Measurements from ENCODE around the gene MCF2L. TPM values are rescaled to one million over a fixed set of nuclear protein-coding genes. Genes with fewer than 3 reads are reported as not detected.

Gene MCF2L
- total RNA-seq, 1 experiment from 2014 or later = not detected

- H3K9ac ChIP-seq (ENCODE audit: low read length) = no peak overlapping the region
- H4K20me1 ChIP-seq (ENCODE audit: insufficient read depth, low read depth, low read length) = no peaks in the 10 kb centered on the region
- no peak for DNase-seq
- H3K4me2 ChIP-seq (ENCODE audit: low read depth, low read length, poor library complexity, severe bottlenecking) = no peak overlapping the region
- H3K27me3 ChIP-seq (ENCODE audit: low read length) = no peaks in the 10 kb centered on the region
- H3K9me3 ChIP-seq (ENCODE audit: low read length) = no peaks in the 10 kb centered on the region
- no peaks in the 10 kb centered on the region for H3K79me2 ChIP-seq (ENCODE audit: low read length)
- no peak overlapping the region for H3K4me3 ChIP-seq (ENCODE audit: low read length)
- no peaks in the 10 kb centered on the region for H3K4me1 ChIP-seq (ENCODE audit: low read length)
- H3K27ac ChIP-seq (ENCODE audit: low read length) = no peak overlapping the region
- no peaks in the 10 kb centered on the region for H3K9me2 ChIP-seq (replicated peaks; ENCODE audit: insufficient read depth, low read length)
- H3K36me3 ChIP-seq (ENCODE audit: insufficient read depth, low read length) = no peaks in the 10 kb centered on the region
- no peak overlapping the region for H2AFZ ChIP-seq (ENCODE audit: low read length)
These were observed 14.6 kb downstream of the MCF2L start for GRCh38 chr13:112983428-112984196.

- H2AFZ ChIP-seq (ENCODE audit: low read length) = no peak overlapping the region
- H3K79me2 ChIP-seq (ENCODE audit: low read length) = no peaks in the 10 kb centered on the region
- no peak overlapping the region for H3K4me2 ChIP-seq (ENCODE audit: low read depth, low read length, poor library complexity, severe bottlenecking)
- no peaks in the 10 kb centered on the region for H3K9me3 ChIP-seq (ENCODE audit: low read length)
- no peaks in the 10 kb centered on the region for H3K27me3 ChIP-seq (ENCODE audit: low read length)
- no peaks in the 10 kb centered on the region for H3K9me2 ChIP-seq (replicated peaks; ENCODE audit: insufficient read depth, low read length)
- no peaks in the 10 kb centered on the region for H4K20me1 ChIP-seq (ENCODE audit: insufficient read depth, low read depth, low read length)
- DNase-seq = no peak
- H3K4me1 ChIP-seq (ENCODE audit: low read length) = no peaks in the 10 kb centered on the region
- no peaks in the 10 kb centered on the region for H3K36me3 ChIP-seq (ENCODE audit: insufficient read depth, low read length)
- no peak overlapping the region for H3K4me3 ChIP-seq (ENCODE audit: low read length)
- H3K9ac ChIP-seq (ENCODE audit: low read length) = no peak overlapping the region
- no peak overlapping the region for H3K27ac ChIP-seq (ENCODE audit: low read length)
These were observed 15.5 kb downstream of the MCF2L start for GRCh38 chr13:112984501-112984900.

- Histone ChIP-seq H3K9me3 (ENCODE audit: low read length) (no peaks in the 10 kb centered on the region), H4K20me1 (ENCODE audit: insufficient read depth, low read depth, low read length) (no peaks in the 10 kb centered on the region), H3K4me3 (ENCODE audit: low read length) (no peak overlapping the region), H3K36me3 (ENCODE audit: insufficient read depth, low read length) (no peaks in the 10 kb centered on the region), H3K9ac (ENCODE audit: low read length) (no peak overlapping the region), H3K27me3 (ENCODE audit: low read length) (no peaks in the 10 kb centered on the region), H3K4me2 (ENCODE audit: low read depth, low read length, poor library complexity, severe bottlenecking) (no peak overlapping the region), H3K27ac (ENCODE audit: low read length) (no peak overlapping the region), H2AFZ (ENCODE audit: low read length) (no peak overlapping the region), H3K4me1 (ENCODE audit: low read length) (no peaks in the 10 kb centered on the region), H3K79me2 (ENCODE audit: low read length) (no peaks in the 10 kb centered on the region), H3K9me2 (replicated peaks; ENCODE audit: insufficient read depth, low read length) (no peaks in the 10 kb centered on the region)
- no peak for DNase-seq
These were observed 16.2 kb downstream of the MCF2L start for GRCh38 chr13:112984954-112985802.

GRCh38 chr13:112985803-112986408, 16.9 kb downstream of the MCF2L start:
- no peaks in the 10 kb centered on the region for H4K20me1 ChIP-seq (ENCODE audit: insufficient read depth, low read depth, low read length)
- H3K27ac ChIP-seq (ENCODE audit: low read length) = no peak overlapping the region

GRCh38 chr13:112986470-112986869, 17.5 kb downstream of the MCF2L start:
- no peak overlapping the region for H3K4me2 ChIP-seq (ENCODE audit: low read depth, low read length, poor library complexity, severe bottlenecking)
- H3K27ac ChIP-seq (ENCODE audit: low read length) = no peak overlapping the region
- H4K20me1 ChIP-seq (ENCODE audit: insufficient read depth, low read depth, low read length) = no peaks in the 10 kb centered on the region
- H3K4me3 ChIP-seq (ENCODE audit: low read length) = no peak overlapping the region
- DNase-seq = no peak
- no peaks in the 10 kb centered on the region for H3K27me3 ChIP-seq (ENCODE audit: low read length)
- no peaks in the 10 kb centered on the region for H3K36me3 ChIP-seq (ENCODE audit: insufficient read depth, low read length)
- H3K9ac ChIP-seq (ENCODE audit: low read length) = no peak overlapping the region
- H3K9me3 ChIP-seq (ENCODE audit: low read length) = no peaks in the 10 kb centered on the region
- H3K4me1 ChIP-seq (ENCODE audit: low read length) = no peaks in the 10 kb centered on the region
- H3K79me2 ChIP-seq (ENCODE audit: low read length) = no peaks in the 10 kb centered on the region
- no peak overlapping the region for H2AFZ ChIP-seq (ENCODE audit: low read length)
- H3K9me2 ChIP-seq (replicated peaks; ENCODE audit: insufficient read depth, low read length) = no peaks in the 10 kb centered on the region

More at GRCh38 chr13:112985803-112986408, 16.9 kb downstream of the MCF2L start:
- no peak overlapping the region for H3K4me2 ChIP-seq (ENCODE audit: low read depth, low read length, poor library complexity, severe bottlenecking)
- no peak overlapping the region for H2AFZ ChIP-seq (ENCODE audit: low read length)
- H3K9me2 ChIP-seq (replicated peaks; ENCODE audit: insufficient read depth, low read length) = no peaks in the 10 kb centered on the region
- no peaks in the 10 kb centered on the region for H3K79me2 ChIP-seq (ENCODE audit: low read length)
- H3K9me3 ChIP-seq (ENCODE audit: low read length) = no peaks in the 10 kb centered on the region
- no peaks in the 10 kb centered on the region for H3K4me1 ChIP-seq (ENCODE audit: low read length)
- H3K36me3 ChIP-seq (ENCODE audit: insufficient read depth, low read length) = no peaks in the 10 kb centered on the region
- H3K4me3 ChIP-seq (ENCODE audit: low read length) = no peak overlapping the region
- H3K9ac ChIP-seq (ENCODE audit: low read length) = no peak overlapping the region
- no peak for DNase-seq
- H3K27me3 ChIP-seq (ENCODE audit: low read length) = no peaks in the 10 kb centered on the region

- Histone ChIP-seq H3K4me1 (ENCODE audit: low read length) (no peaks in the 10 kb centered on the region), H3K9me2 (replicated peaks; ENCODE audit: insufficient read depth, low read length) (no peaks in the 10 kb centered on the region), H2AFZ (ENCODE audit: low read length) (no peak overlapping the region), H3K27ac (ENCODE audit: low read length) (no peak overlapping the region), H3K9me3 (ENCODE audit: low read length) (no peaks in the 10 kb centered on the region), H3K36me3 (ENCODE audit: insufficient read depth, low read length) (no peaks in the 10 kb centered on the region), H3K4me2 (ENCODE audit: low read depth, low read length, poor library complexity, severe bottlenecking) (no peak overlapping the region), H3K4me3 (ENCODE audit: low read length) (no peak overlapping the region), H4K20me1 (ENCODE audit: insufficient read depth, low read depth, low read length) (no peaks in the 10 kb centered on the region), H3K79me2 (ENCODE audit: low read length) (no peaks in the 10 kb centered on the region), H3K9ac (ENCODE audit: low read length) (no peak overlapping the region), H3K27me3 (ENCODE audit: low read length) (no peaks in the 10 kb centered on the region)
- DNase-seq = no peak
These were observed 18.1 kb downstream of the MCF2L start for GRCh38 chr13:112986946-112987681.

- H3K27me3 ChIP-seq (ENCODE audit: low read length) = no peaks in the 10 kb centered on the region
- no peaks in the 10 kb centered on the region for H3K79me2 ChIP-seq (ENCODE audit: low read length)
- no peak overlapping the region for H3K4me3 ChIP-seq (ENCODE audit: low read length)
- no peak for DNase-seq
- no peaks in the 10 kb centered on the region for H3K9me2 ChIP-seq (replicated peaks; ENCODE audit: insufficient read depth, low read length)
- H3K4me2 ChIP-seq (ENCODE audit: low read depth, low read length, poor library complexity, severe bottlenecking) = no peak overlapping the region
- no peaks in the 10 kb centered on the region for H3K9me3 ChIP-seq (ENCODE audit: low read length)
- no peak overlapping the region for H3K9ac ChIP-seq (ENCODE audit: low read length)
- no peak overlapping the region for H2AFZ ChIP-seq (ENCODE audit: low read length)
- no peaks in the 10 kb centered on the region for H3K4me1 ChIP-seq (ENCODE audit: low read length)
- H4K20me1 ChIP-seq (ENCODE audit: insufficient read depth, low read depth, low read length) = no peaks in the 10 kb centered on the region
- H3K27ac ChIP-seq (ENCODE audit: low read length) = no peak overlapping the region
- no peaks in the 10 kb centered on the region for H3K36me3 ChIP-seq (ENCODE audit: insufficient read depth, low read length)
These were observed 18.6 kb downstream of the MCF2L start for GRCh38 chr13:112987682-112988024.

GRCh38 chr13:112990783-112991182, 21.8 kb downstream of the MCF2L start:
- H3K4me3 ChIP-seq (ENCODE audit: low read length) = no peak overlapping the region
- no peaks in the 10 kb centered on the region for H3K4me1 ChIP-seq (ENCODE audit: low read length)
- no peaks in the 10 kb centered on the region for H3K36me3 ChIP-seq (ENCODE audit: insufficient read depth, low read length)
- no peak overlapping the region for H3K27ac ChIP-seq (ENCODE audit: low read length)
- H2AFZ ChIP-seq (ENCODE audit: low read length) = no peak overlapping the region
- H3K9me2 ChIP-seq (replicated peaks; ENCODE audit: insufficient read depth, low read length) = no peaks in the 10 kb centered on the region
- H3K79me2 ChIP-seq (ENCODE audit: low read length) = no peaks in the 10 kb centered on the region
- no peak overlapping the region for H3K4me2 ChIP-seq (ENCODE audit: low read depth, low read length, poor library complexity, severe bottlenecking)
- no peak for DNase-seq
- no peaks in the 10 kb centered on the region for H3K27me3 ChIP-seq (ENCODE audit: low read length)
- H3K9ac ChIP-seq (ENCODE audit: low read length) = no peak overlapping the region
- no peaks in the 10 kb centered on the region for H4K20me1 ChIP-seq (ENCODE audit: insufficient read depth, low read depth, low read length)
- no peaks in the 10 kb centered on the region for H3K9me3 ChIP-seq (ENCODE audit: low read length)

Measured in Karpas-422 (cell line).